LNCAP (cell line): ENCODE data around the gene TLK2.

Experiments
- CTCF ChIP-seq: fragments of 450-650 bp; IDR thresholded peaks from 2 replicates; pipeline ENCODE4 v1.5.1; 2017; ENCODE audit warnings: mild to moderate bottlenecking

Gene TLK2

GRCh38 chr17:62478424-62478879 lies at the start of gene TLK2:
Gene TLK2 (plus strand): TSS chr17:62478825. CDS start chr17:62481126, 2,301 bp downstream.
- TF ChIP-seq CTCF = no peak

GRCh38 chr17:62444063-62444462 lies 34.6 kb upstream of the TLK2 start:
- no peak for TF ChIP-seq CTCF

GRCh38 chr17:62456016-62456415 lies 22.6 kb upstream of the TLK2 start:
- TF ChIP-seq CTCF = no peak

- TF ChIP-seq CTCF = peak; percentile 68
These were observed 74.4 kb downstream of the TLK2 start for GRCh38 chr17:62552851-62553659.

GRCh38 chr17:62562656-62563055 lies 84.0 kb downstream of the TLK2 start:
- TF ChIP-seq CTCF = no peak

GRCh38 chr17:62565817-62566216 lies 87.2 kb downstream of the TLK2 start:
- no peak for TF ChIP-seq CTCF

GRCh38 chr17:62566996-62567578 lies 88.5 kb downstream of the TLK2 start:
- TF ChIP-seq CTCF = no peak
